A549 (cell line): ENCODE data around the gene CLEC2L. TPM values are rescaled to one million over a fixed set of nuclear protein-coding genes. Genes with fewer than 3 reads are reported as not detected.
A peak's percentile ranks its signal among the peaks of the same experiment; 100 is the strongest.
"Not testable (repeated sequence)": the region's sequence is repeated elsewhere in the genome, so short reads cannot be mapped to it uniquely, and the experiment has no call there.

Experiments
- ATAC-seq, 2 experiments: fragments of 200-7000 bp in 1 of 2; fragments of >200 bp in 1 of 2; cut with Nextera tagmentation in 1 of 2; cut with Tn5 transposase in 1 of 2; 3 replicates each; pipeline versions ENCODE4 v1.8.0 to v1.9.1; 2018 to 2020; ENCODE audit warnings: mild to moderate bottlenecking in 1 of 2, moderate library complexity in 1 of 2
- CTCF ChIA-PET: fragments of 300-600 bp; sonication (Branson Sonifier 250); formaldehyde crosslinking; extraction: SDS; loops from one replicate; lab custom pipeline; 2021; ENCODE audit warnings: antibody characterized with exemption, inconsistent platforms; lab: Yijun Ruan, JAX
- POLR2A ChIA-PET: fragments of 350-600 bp; formaldehyde crosslinking; extraction: SDS; loops from one replicate; lab custom pipeline; 2021; ENCODE audit warnings: antibody characterized with exemption, inconsistent platforms; lab: Yijun Ruan, JAX
- DNase-seq, 2 experiments: peaks; one replicate each; pipeline versions ENCODE4 v3.0.0 to v3.0.0-alpha.2; 2011 to 2016; ENCODE audit warnings: low read depth in 1 of 2, low spot score in 1 of 2
- FAIRE-seq: peaks from 2 replicates; lab custom pipeline; 2011; peaks lifted over from hg19 to GRCh38; lab: Jason Lieb, UNC
- H3K27ac ChIP-seq, 2 experiments: fragments of >200 bp; sonication (Bioruptor Twin); formaldehyde crosslinking; 3 replicates each; pipeline ENCODE4 v1.5.1; 2016 to 2017
- H3K4me1 ChIP-seq: fragments of >200 bp; sonication (Bioruptor Twin); formaldehyde crosslinking; 3 replicates; pipeline ENCODE4 v1.6.1; 2016
- H3K4me2 ChIP-seq: fragments of >200 bp; sonication (Bioruptor Twin); formaldehyde crosslinking; 3 replicates; pipeline ENCODE4 v1.6.1; 2016
- H3K4me3 ChIP-seq: fragments of >200 bp; sonication (Bioruptor Twin); formaldehyde crosslinking; 3 replicates; pipeline ENCODE4 v1.5.1; 2016
- H3K9me3 ChIP-seq: fragments of >200 bp; sonication (Bioruptor Twin); formaldehyde crosslinking; 3 replicates; pipeline ENCODE4 v1.6.1; 2016
- ATOH8 ChIP-seq: fragments of 250-450 bp; sonication (Bioruptor Pico); IDR thresholded peaks from 2 replicates; pipeline ENCODE4 v1.5.0; 2020; ENCODE audit warnings: low read depth, mild to moderate bottlenecking, moderate library complexity
- BHLHE40 ChIP-seq: IDR thresholded peaks from 2 replicates; pipeline ENCODE4 v1.6.1; 2012; ENCODE audit warnings: low read depth, low read length, inconsistent platforms
- CBX2 ChIP-seq: fragments of 200-600 bp; sonication (generic); IDR thresholded peaks from 2 replicates; pipeline ENCODE4 v1.6.1; 2016; ENCODE audit warnings: low read depth, mild to moderate bottlenecking, borderline replicate concordance
- CHD4 ChIP-seq: fragments of 200-600 bp; sonication (generic); IDR thresholded peaks from 2 replicates; pipeline ENCODE4 v1.6.1; 2016; ENCODE audit warnings: antibody characterized with exemption, mild to moderate bottlenecking, borderline replicate concordance
- EHF ChIP-seq: fragments of 250-450 bp; sonication (Bioruptor Pico); IDR thresholded peaks from 2 replicates; pipeline ENCODE4 v1.5.0; 2020; ENCODE audit warnings: mild to moderate bottlenecking
- ESRRA ChIP-seq: fragments of 150-350 bp; IDR thresholded peaks from 2 replicates; pipeline ENCODE4 v1.6.1; 2014; ENCODE audit warnings: mild to moderate bottlenecking, low read length, borderline replicate concordance
- FOSB ChIP-seq: fragments of 250-450 bp; sonication (Bioruptor Pico); IDR thresholded peaks from 2 replicates; pipeline ENCODE4 v1.5.0; 2020; ENCODE audit warnings: mild to moderate bottlenecking, moderate library complexity
- FOXS1 ChIP-seq: fragments of 250-450 bp; sonication (Bioruptor Pico); IDR thresholded peaks from 2 replicates; pipeline ENCODE4 v1.5.0; 2020; ENCODE audit warnings: mild to moderate bottlenecking, moderate library complexity
- GATA3 ChIP-seq: IDR thresholded peaks from 2 replicates; pipeline ENCODE4 v1.6.1; 2012; ENCODE audit warnings: borderline replicate concordance
- HES2 ChIP-seq: fragments of >200 bp; sonication (Bioruptor Twin); formaldehyde crosslinking; IDR thresholded peaks from 2 replicates; pipeline ENCODE4 v1.6.1; 2016
- JUNB ChIP-seq: fragments of >200 bp; sonication (Bioruptor Twin); formaldehyde crosslinking; IDR thresholded peaks from 2 replicates; pipeline ENCODE4 v1.6.1; 2016
- MAFK ChIP-seq: fragments of 450-650 bp; IDR thresholded peaks from 2 replicates; pipeline ENCODE4 v1.6.1; 2014; ENCODE audit not compliant: partially characterized antibody
- MAZ ChIP-seq: fragments of 150-350 bp; IDR thresholded peaks from 2 replicates; pipeline ENCODE4 v1.6.1; 2014; ENCODE audit warnings: antibody characterized with exemption, low read depth, low read length, borderline replicate concordance
- NR3C1 ChIP-seq: fragments of >200 bp; sonication (Bioruptor Twin); formaldehyde crosslinking; IDR thresholded peaks from 3 replicates; pipeline ENCODE4 v1.6.1; 2017
- SREBF2 ChIP-seq: fragments of 450-650 bp; IDR thresholded peaks from 2 replicates; pipeline ENCODE4 v1.6.1; 2014; ENCODE audit warnings: mild to moderate bottlenecking, moderate library complexity
- TP53 ChIP-seq: fragments of 250-450 bp; sonication (Bioruptor Pico); IDR thresholded peaks from 2 replicates; pipeline ENCODE4 v1.5.0; 2021; ENCODE audit warnings: mild to moderate bottlenecking, moderate library complexity
- ZC3H11A ChIP-seq: fragments of 450-650 bp; IDR thresholded peaks from 2 replicates; pipeline ENCODE4 v1.6.1; 2014; ENCODE audit warnings: antibody characterized with exemption, mild to moderate bottlenecking
- ZSCAN20 ChIP-seq: fragments of 250-450 bp; sonication (Bioruptor Pico); IDR thresholded peaks from 2 replicates; pipeline ENCODE4 v1.8.0; 2022; ENCODE audit warnings: mild to moderate bottlenecking, moderate library complexity
- WGBS: methylation state at CpG from one replicate; pipeline ENCODE4 v1.1.6; 2017; ENCODE audit errors: missing lambda C conversion rate; 5-methylcytosine and 5-hydroxymethylcytosine counted together
- polyA plus RNA-seq, 4 experiments: library from polyadenylated mRNA; depleted of rRNA in 3 of 4; stranded (reverse); fragments of >200 nt; fragmentation: RNase III in 1 of 4; extraction: RNeasy Plus Mini Kit Qiagen cat#74134 plus additional on column Dnase treatment in 1 of 4; gene quantifications; 2 replicates in 3 of 4; 3 replicates in 1 of 4; pipeline ENCODE4 v1.2.3, GENCODE V29; 2011 to 2017
- TF ChIP-seq, protein P1 (sequence below): fragments of 450-650 bp; IDR thresholded peaks from 2 replicates; pipeline ENCODE4 v1.6.1; 2014; ENCODE audit warnings: antibody characterized with exemption
- TF ChIP-seq, protein P2 (sequence below): fragments of 250-450 bp; sonication (Bioruptor Pico); IDR thresholded peaks from 2 replicates; pipeline ENCODE4 v1.5.0; 2021; ENCODE audit warnings: mild to moderate bottlenecking, moderate library complexity, borderline replicate concordance
- TF ChIP-seq, protein P3 (sequence below): IDR thresholded peaks from 2 replicates; pipeline ENCODE4 v1.6.1; 2012; ENCODE audit warnings: low read depth, borderline replicate concordance

Gene CLEC2L
- polyA plus RNA-seq, 2 of the 4 experiments (the other 2 are of a cell fraction), result 0.28 TPM; not detected in 1

GRCh38 chr7:139548302-139549028, 25.0 kb downstream of the CLEC2L start:
- peak; percentile 22 to 54; a peak in 2 of 6 replicates for ATAC-seq
- DNase-seq, result no peak
- ChIA-PET POLR2A (no interaction called here), CTCF (interaction anchor here (1.0 kb wide), 1 partner anchor 12 kb away, joined by 3 read pairs; no protein-coding TSS in a partner anchor)
- WGBS, result 49% methylated on average over 4 of the region's 5 CpGs
- no peaks in the 10 kb centered on the region for H3K4me1 ChIP-seq
- no peak overlapping the region for H3K4me2 ChIP-seq
- TF ChIP-seq BHLHE40 (no peak), ZSCAN20 (CRISPR knock-in tag) (no peak), NR3C1 (no peak), CHD4 (no peak), EHF (CRISPR knock-in tag) (no peak)
- TF ChIP-seq, protein P1, sequence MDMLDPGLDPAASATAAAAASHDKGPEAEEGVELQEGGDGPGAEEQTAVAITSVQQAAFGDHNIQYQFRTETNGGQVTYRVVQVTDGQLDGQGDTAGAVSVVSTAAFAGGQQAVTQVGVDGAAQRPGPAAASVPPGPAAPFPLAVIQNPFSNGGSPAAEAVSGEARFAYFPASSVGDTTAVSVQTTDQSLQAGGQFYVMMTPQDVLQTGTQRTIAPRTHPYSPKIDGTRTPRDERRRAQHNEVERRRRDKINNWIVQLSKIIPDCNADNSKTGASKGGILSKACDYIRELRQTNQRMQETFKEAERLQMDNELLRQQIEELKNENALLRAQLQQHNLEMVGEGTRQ, result peak; percentile 49; the same call in 1 of the 2 replicates
- no peaks in the 10 kb centered on the region for H3K9me3 ChIP-seq
- no peak overlapping the region for H3K4me3 ChIP-seq
- no peak overlapping the region for H3K27ac ChIP-seq
- FAIRE-seq, result no peak

DNA sequence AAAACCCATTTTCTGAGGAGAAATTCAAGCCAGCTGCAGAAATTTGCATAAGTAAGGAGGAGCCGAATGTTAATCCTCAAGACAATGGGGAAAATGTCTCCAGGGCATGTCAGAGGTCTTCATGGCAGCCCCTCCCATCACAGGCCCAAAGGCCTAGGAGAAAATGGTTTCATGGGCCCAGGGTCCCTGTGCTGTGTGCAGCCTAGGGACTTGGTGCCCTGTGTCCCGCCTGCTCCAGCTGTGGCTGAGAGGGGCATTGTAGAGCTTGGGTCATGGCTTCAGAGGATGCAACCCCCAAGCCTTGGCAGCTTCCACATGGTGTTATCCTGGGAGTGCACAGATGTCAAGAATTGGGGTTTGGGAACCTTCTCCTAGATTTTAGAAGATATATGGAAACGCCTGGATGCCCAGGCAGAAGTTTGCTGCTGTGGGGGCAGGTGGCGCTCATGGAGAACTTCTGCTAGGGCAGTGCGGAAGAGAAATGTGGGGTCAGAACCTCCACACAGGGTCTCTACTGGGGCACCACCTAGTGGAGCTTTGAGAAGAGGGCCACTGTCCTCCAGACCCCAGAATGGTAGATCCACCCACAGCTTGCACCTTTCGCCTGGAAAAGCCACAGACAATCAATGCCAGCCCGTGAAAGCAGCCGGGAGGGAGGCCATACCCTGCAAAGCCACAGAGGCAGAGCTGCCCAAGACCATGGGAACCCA, 30.7 kb downstream of the CLEC2L start:
- DNase-seq, FAIRE-seq, POLR2A ChIA-PET, ATAC-seq, H3K4me1 ChIP-seq, H3K4me2 ChIP-seq, H3K9me3 ChIP-seq, H3K27ac ChIP-seq, H3K4me3 ChIP-seq: not testable (repeated sequence)
- WGBS, result 87% methylated on average over 7 of the region's 8 CpGs
- CTCF ChIA-PET, result interaction anchor here (1.2 to 2.1 kb wide), 2 partner anchors 15 to 65 kb away, joined by 3 to 6 read pairs; no protein-coding TSS in a partner anchor

DNA sequence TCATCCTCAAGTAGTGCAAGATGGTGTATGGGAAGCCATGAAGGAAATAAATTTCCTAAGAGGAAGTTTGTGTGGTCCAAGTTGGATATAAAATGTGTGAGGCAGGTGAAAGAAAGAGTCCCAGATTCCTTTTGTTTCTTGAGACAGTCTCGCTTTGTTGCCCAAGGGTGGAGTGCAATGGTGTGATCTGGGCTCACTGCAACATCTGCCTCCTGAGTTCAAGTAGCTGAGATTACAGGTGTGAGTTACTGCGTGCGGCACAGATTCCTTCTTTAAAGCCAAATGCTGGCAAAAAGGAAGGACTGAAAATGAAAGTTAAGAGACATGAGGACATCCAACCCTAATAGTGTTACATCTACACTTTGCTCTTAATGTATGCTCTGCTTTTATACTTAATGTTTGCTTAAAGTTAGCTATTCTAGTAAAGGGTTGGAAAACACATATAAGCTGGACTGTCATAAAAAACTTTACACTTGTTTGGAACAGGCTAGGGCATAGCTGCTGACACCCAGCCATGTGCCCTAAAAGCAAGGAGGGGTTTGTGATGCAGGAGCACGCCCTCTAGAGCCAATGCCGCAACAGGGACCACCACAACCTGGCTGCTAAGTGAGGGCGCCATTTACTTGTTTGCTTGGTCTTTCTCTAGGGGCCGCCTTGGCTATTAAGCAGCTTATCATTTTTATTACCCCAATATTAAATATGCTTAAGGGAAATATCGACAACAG, 34.5 kb downstream of the CLEC2L start:
- FAIRE-seq (no peak), DNase-seq (no peak), ATAC-seq (peak; percentile 23 to 36; a peak in 2 of 6 replicates)
- POLR2A ChIA-PET, result no interaction called here
- no peaks in the 10 kb centered on the region for H3K9me3 ChIP-seq
- TF ChIP-seq GATA3, result no peak
- no peak for TF ChIP-seq TP53 (CRISPR knock-in tag)
- no peaks in the 10 kb centered on the region for H3K4me1 ChIP-seq
- 67% methylated on average over 8 of the region's 8 CpGs for WGBS
- no peak overlapping the region for H3K4me3 ChIP-seq
- CTCF ChIA-PET, result interaction anchor here (1.2 to 3.1 kb wide), 5 partner anchors 11 to 445 kb away, joined by 3 to 13 read pairs (median 3); no protein-coding TSS in a partner anchor
- H3K27ac ChIP-seq, result no peak overlapping the region
- H3K4me2 ChIP-seq, result no peak overlapping the region

- no peaks in the 10 kb centered on the region for H3K4me1 ChIP-seq
- no peaks in the 10 kb centered on the region for H3K9me3 ChIP-seq
- H3K4me3 ChIP-seq, result no peak overlapping the region
- ATAC-seq, result peak in 1 of 2 experiments; percentile 42; a peak in 3 of 6 replicates
- no peak for DNase-seq
- H3K4me2 ChIP-seq, result no peak overlapping the region
- ChIA-PET POLR2A (no interaction called here), CTCF (interaction anchor here (0.6 to 3.1 kb wide), 5 partner anchors 9 to 59 kb away, joined by 3 to 13 read pairs (median 3); no protein-coding TSS in a partner anchor)
- H3K27ac ChIP-seq, result no peak overlapping the region
- FAIRE-seq, result no peak
- 88% methylated on average over 18 of the region's 18 CpGs for WGBS
- TF ChIP-seq FOSB (CRISPR knock-in tag) (no peak), ATOH8 (CRISPR knock-in tag) (no peak), FOXS1 (no peak), TP53 (CRISPR knock-in tag) (no peak), ZC3H11A (no peak), CBX2 (no peak), JUNB (no peak), ESRRA (no peak), EHF (CRISPR knock-in tag) (no peak), HES2 (no peak), SREBF2 (no peak), MAZ (no peak), MAFK (no peak)
- TF ChIP-seq, protein P2, sequence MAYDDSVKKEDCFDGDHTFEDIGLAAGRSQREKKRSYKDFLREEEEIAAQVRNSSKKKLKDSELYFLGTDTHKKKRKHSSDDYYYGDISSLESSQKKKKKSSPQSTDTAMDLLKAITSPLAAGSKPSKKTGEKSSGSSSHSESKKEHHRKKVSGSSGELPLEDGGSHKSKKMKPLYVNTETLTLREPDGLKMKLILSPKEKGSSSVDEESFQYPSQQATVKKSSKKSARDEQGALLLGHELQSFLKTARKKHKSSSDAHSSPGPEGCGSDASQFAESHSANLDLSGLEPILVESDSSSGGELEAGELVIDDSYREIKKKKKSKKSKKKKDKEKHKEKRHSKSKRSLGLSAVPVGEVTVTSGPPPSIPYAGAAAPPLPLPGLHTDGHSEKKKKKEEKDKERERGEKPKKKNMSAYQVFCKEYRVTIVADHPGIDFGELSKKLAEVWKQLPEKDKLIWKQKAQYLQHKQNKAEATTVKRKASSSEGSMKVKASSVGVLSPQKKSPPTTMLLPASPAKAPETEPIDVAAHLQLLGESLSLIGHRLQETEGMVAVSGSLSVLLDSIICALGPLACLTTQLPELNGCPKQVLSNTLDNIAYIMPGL, result no peak
- TF ChIP-seq, protein P3, sequence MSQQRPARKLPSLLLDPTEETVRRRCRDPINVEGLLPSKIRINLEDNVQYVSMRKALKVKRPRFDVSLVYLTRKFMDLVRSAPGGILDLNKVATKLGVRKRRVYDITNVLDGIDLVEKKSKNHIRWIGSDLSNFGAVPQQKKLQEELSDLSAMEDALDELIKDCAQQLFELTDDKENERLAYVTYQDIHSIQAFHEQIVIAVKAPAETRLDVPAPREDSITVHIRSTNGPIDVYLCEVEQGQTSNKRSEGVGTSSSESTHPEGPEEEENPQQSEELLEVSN, result no peak
These were observed 36.0 kb downstream of the CLEC2L start for GRCh38 chr7:139559364-139560105.
